Measurements from ENCODE around the gene LRRIQ4. TPM values are rescaled to one million over a fixed set of nuclear protein-coding genes. Genes with fewer than 3 reads are reported as not detected.

Gene LRRIQ4
- total RNA-seq, result not detected in 2 replicates

GRCh38 chr3:169812332-169813235 lies at the start of gene LRRIQ4, which contains the start of gene LRRC34:
LRRIQ4 (plus strand) TSS chr3:169812870; CDS start chr3:169821922, 9,052 bp downstream.
LRRC34 (minus strand) TSS chr3:169812904; CDS start chr3:169812548, 356 bp downstream.

DNA sequence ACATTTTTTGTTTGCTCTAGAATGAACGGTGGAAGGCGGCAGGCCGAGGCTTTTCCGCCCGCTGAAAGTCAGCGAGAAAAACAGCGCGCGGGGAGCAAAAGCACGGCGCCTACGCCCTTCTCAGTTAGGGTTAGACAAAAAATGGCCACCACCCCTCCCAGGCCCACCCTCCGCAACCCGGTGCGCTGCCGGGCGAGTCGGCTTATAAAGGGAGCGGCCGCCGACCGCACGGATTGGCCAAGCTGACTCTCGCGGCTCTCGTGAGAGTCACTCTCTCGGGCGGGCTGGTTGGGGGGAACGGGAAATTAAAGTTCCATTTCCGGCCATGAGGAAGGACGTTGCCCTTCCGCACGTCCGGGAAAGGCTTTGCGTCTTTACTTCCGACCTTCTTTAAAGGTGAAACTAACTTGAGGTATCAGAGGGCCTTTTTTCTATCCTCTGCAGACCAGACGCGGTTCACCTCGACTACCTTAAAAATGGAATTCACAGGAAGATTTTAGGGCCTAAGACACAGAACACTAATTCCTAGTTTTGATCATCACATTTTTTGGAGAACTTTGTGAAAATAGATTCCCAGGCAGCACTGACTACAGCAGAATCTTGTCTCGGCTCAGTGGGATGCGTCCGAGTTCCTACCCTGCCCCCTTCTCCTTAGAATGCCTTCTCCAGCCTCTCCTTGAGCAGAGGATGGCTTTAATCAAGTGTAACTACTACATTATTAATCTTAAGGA lies 47.6 kb upstream of the LRRIQ4 start, which contains the start of gene TERC:
TSS of gene TERC (minus strand) at position 179 of the 731 bp plus-strand sequence.

GRCh38 chr3:169769287-169770181 lies 43.1 kb upstream of the LRRIQ4 start, which contains the start of gene ACTRT3:
ACTRT3 (minus strand) TSS chr3:169769561; CDS start chr3:169769520, 41 bp downstream.

GRCh38 chr3:169772897-169773816 lies 39.5 kb upstream of the LRRIQ4 start, which contains the start of gene MYNN:
MYNN (plus strand) TSS chr3:169773396; CDS start chr3:169774296, 900 bp downstream.

DNA sequence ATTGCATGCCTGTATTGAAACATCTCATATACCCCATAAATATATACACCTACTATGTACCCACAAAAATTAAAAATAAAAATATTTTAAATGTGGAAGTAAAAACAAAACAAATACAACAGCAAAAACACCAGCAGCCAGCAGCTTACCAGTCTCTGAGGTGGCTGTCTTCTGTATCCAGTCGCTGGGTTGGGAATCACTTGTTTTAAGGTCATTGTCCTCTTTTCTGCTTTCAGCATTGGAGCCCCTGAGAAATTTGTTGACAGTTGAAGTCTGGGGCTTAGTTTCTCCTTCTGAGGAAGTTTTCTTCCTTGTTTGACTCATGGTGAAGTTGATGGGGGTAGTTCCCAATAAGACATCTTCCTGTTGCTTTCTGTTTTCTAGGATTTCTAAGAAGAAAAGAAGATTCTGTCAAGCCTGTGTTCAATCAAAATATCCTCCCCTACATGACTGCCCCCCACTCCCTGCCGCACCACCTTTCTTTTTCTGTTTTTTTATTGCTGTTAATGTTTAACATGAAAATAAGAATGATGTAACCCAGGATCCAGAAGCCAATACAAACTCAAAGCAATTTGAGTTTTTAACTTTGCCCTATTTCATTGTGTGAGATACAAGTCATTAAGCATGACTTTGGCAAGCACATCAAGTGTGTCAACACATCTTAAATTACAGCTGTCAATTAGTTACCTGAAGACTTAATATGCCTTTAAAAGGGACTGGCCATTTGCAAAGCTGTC lies 57.0 kb downstream of the LRRIQ4 start, which contains the start of gene LRRC31:
TSS of gene LRRC31 (minus strand) at position 452 of the 737 bp plus-strand sequence. CDS start at position 324, 128 bp downstream.

Other genes with a start within 250 kb of the LRRIQ4 start
- 3.0 and 6.7 TPM in 2 replicates for gene MECOM, start 149.2 kb upstream of the LRRIQ4 start, total RNA-seq
- gene TERC, start 47.8 kb upstream of the LRRIQ4 start, total RNA-seq, result 37.7 and 59.6 TPM in 2 replicates
- gene ACTRT3, start 43.3 kb upstream of the LRRIQ4 start, total RNA-seq, result 3.7 and 4.4 TPM in 2 replicates
- gene MYNN, start 39.5 kb upstream of the LRRIQ4 start, total RNA-seq, result 23.8 and 23.9 TPM in 2 replicates
- 1.1 and 1.4 TPM in 2 replicates for gene LRRC34, start within 50 bp of the LRRIQ4 start, total RNA-seq
- not detected in 2 replicates for gene LRRC31, start 57.1 kb downstream of the LRRIQ4 start, total RNA-seq
- gene SAMD7, start 98.7 kb downstream of the LRRIQ4 start, total RNA-seq, result not detected in 2 replicates
- 47.1 and 98.1 TPM in 2 replicates for gene SEC62, start 153.9 kb downstream of the LRRIQ4 start, total RNA-seq
- 0.14 and 0.28 TPM in 2 replicates for gene GPR160, start 225.1 kb downstream of the LRRIQ4 start, total RNA-seq